Measurements from ENCODE around the gene IFT43. TPM values are rescaled to one million over a fixed set of nuclear protein-coding genes. Genes with fewer than 3 reads are reported as not detected.

IFT43 gene
- total RNA-seq, 1 experiment from 2014 or later: 18.6 TPM

DNA sequence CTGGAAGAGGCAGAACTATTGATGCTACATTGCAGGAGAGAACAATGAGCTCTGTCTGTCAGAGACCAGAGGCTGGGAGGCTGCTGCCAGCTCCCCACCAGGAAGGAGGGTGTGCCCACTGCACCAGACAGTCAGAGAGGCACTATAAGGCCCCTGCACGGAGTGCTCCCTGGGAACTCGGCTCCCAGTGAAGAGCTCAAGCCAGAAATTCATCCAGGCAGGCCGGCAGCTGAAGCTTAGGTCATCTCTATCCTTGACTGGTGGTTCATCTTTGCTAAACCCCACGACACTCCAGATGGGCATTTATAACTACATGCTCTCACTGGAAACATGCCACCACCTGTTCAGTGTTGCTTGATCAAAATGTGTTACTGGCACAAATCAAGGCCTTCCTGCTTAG lies 101.1 kb downstream of the IFT43 start:
- Histone ChIP-seq H3K9ac (ENCODE audit: extremely low read depth, insufficient read length, low read length) (no peak overlapping the region), H2BK12ac (ENCODE audit: insufficient read length, low read depth, low read length) (no peak overlapping the region), H3K4me1 (ENCODE audit: insufficient read depth, low read length) (peaks cover 13% of the 10 kb centered on the region), H3K4ac (ENCODE audit: low read depth, low read length) (no peak overlapping the region), H3K14ac (ENCODE audit: insufficient read depth, low read length) (no peak overlapping the region), H4K8ac (replicated peaks; ENCODE audit: insufficient read length, low read depth, low read length) (no peak overlapping the region), H2BK5ac (ENCODE audit: insufficient read length, low read length) (no peak overlapping the region), H4K91ac (ENCODE audit: insufficient read length, low read depth, low read length) (no peak overlapping the region), H2AK5ac (ENCODE audit: insufficient read length, low read length) (no peak overlapping the region), H2BK120ac (ENCODE audit: low read depth, low read length, poor library complexity, severe bottlenecking) (no peak overlapping the region), H4K5ac (ENCODE audit: insufficient read length, low read depth, low read length) (no peak overlapping the region), H3K4me2 (ENCODE audit: insufficient read depth, insufficient read length, low read length) (no peak overlapping the region), H3K9me3 (ENCODE audit: control insufficient read depth, low read depth, low read length) (no peaks in the 10 kb centered on the region), H3T11ph (ENCODE audit: low read length) (no peak overlapping the region), H3K18ac (ENCODE audit: insufficient read length, low read depth, low read length) (no peak overlapping the region), H3K23me2 (ENCODE audit: insufficient read length, low read depth, low read length, poor library complexity, severe bottlenecking) (no peaks in the 10 kb centered on the region), H2BK15ac (ENCODE audit: low read depth, low read length) (no peak overlapping the region), H3K56ac (ENCODE audit: insufficient read length, low read depth, low read length) (no peak overlapping the region), H2AFZ (ENCODE audit: low read length) (no peak overlapping the region), H3K79me1 (ENCODE audit: insufficient read depth, low read depth, low read length, poor library complexity, severe bottlenecking) (no peaks in the 10 kb centered on the region), H3K79me2 (ENCODE audit: insufficient read depth, low read length) (no peaks in the 10 kb centered on the region), H3K27me3 (ENCODE audit: insufficient read depth, low read length) (no peaks in the 10 kb centered on the region), H2BK20ac (ENCODE audit: low read depth, low read length, poor library complexity, severe bottlenecking) (no peak overlapping the region), H3K27ac (ENCODE audit: insufficient read length, low read depth, low read length) (no peak overlapping the region), H3K23ac (ENCODE audit: insufficient read length, low read depth, low read length) (no peak overlapping the region), H4K20me1 (ENCODE audit: control insufficient read depth, insufficient read depth, insufficient read length) (no peaks in the 10 kb centered on the region)
- no peak overlapping the region for H3K4me3 Mint-ChIP-seq
- H3K27ac Mint-ChIP-seq: no peak overlapping the region
- TF ChIP-seq, protein P1, sequence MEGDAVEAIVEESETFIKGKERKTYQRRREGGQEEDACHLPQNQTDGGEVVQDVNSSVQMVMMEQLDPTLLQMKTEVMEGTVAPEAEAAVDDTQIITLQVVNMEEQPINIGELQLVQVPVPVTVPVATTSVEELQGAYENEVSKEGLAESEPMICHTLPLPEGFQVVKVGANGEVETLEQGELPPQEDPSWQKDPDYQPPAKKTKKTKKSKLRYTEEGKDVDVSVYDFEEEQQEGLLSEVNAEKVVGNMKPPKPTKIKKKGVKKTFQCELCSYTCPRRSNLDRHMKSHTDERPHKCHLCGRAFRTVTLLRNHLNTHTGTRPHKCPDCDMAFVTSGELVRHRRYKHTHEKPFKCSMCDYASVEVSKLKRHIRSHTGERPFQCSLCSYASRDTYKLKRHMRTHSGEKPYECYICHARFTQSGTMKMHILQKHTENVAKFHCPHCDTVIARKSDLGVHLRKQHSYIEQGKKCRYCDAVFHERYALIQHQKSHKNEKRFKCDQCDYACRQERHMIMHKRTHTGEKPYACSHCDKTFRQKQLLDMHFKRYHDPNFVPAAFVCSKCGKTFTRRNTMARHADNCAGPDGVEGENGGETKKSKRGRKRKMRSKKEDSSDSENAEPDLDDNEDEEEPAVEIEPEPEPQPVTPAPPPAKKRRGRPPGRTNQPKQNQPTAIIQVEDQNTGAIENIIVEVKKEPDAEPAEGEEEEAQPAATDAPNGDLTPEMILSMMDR (conservative IDR thresholded peaks at IDR 0.05): no peak
- WGBS (ENCODE audit: extremely low coverage, insufficient read length, low lambda C conversion rate): no CpG with 5 or more reads among the region's 4 CpGs
- peaks cover 61% of the 10 kb centered on the region in 2 experiments for H3K4me1 Mint-ChIP-seq
- H3K27me3 Mint-ChIP-seq (ENCODE audit: low read depth): peaks cover 15% of the 10 kb centered on the region
- H3K36me3 Mint-ChIP-seq (ENCODE audit: insufficient read depth in 1 of 3, low read depth in 3 of 3): peaks cover 0 to 7% (median 0%) of the 10 kb centered on the region in 3 experiments; a peak in 2 of 7 replicates
- no peak for DNase-seq
- no peaks in the 10 kb centered on the region; a peak in 1 of 5 replicates for H3K9me3 Mint-ChIP-seq
